HL-60 (cell line): ENCODE data around the gene GLI3.

Experiments
- DNase-seq, 2 experiments: peaks; one replicate each; pipeline ENCODE4 v3.0.0-alpha.2; 2010 to 2020; ENCODE audit warnings: low read depth in 1 of 2, low spot score in 1 of 2
- H3K27ac ChIP-seq: fragments of 250-450 bp; sonication (Bioruptor Pico); replicated peaks from 2 replicates; pipeline ENCODE4 v1.5.1; 2020; ENCODE audit warnings: mild to moderate bottlenecking, moderate library complexity
- H3K27me3 ChIP-seq: fragments of 250-450 bp; sonication (Bioruptor Pico); 2 replicates; pipeline ENCODE4 v1.5.1; 2021; ENCODE audit warnings: mild to moderate bottlenecking, moderate library complexity; ENCODE audit not compliant: insufficient read depth, poor library complexity, severe bottlenecking
- H3K4me3 ChIP-seq: replicated peaks from 2 replicates; pipeline ENCODE4 v1.5.1; 2011; ENCODE audit warnings: mild to moderate bottlenecking, control low read depth, low read length; ENCODE audit not compliant: insufficient read depth
- GABPA ChIP-seq: IDR thresholded peaks from 2 replicates; pipeline ENCODE4 v1.6.1; 2012; ENCODE audit warnings: low read depth
- POLR2AphosphoS5 ChIP-seq: IDR thresholded peaks from 2 replicates; pipeline ENCODE4 v1.6.1; 2012; ENCODE audit warnings: low read depth
- SPI1 ChIP-seq: IDR thresholded peaks from 2 replicates; pipeline ENCODE4 v1.6.1; 2012; ENCODE audit warnings: low read depth, mild to moderate bottlenecking, borderline replicate concordance
- TF ChIP-seq, protein P1 (sequence below): IDR thresholded peaks from one replicate; pipeline ENCODE4 v1.5.1; 2011; ENCODE audit warnings: low read length, control low read depth, inconsistent platforms; ENCODE audit not compliant: insufficient read depth
- TF ChIP-seq, protein P2 (sequence below): IDR thresholded peaks from 2 replicates; pipeline ENCODE4 v1.6.1; 2012; ENCODE audit warnings: low read depth; ENCODE audit not compliant: insufficient replicate concordance

The GLI3 gene

DNA sequence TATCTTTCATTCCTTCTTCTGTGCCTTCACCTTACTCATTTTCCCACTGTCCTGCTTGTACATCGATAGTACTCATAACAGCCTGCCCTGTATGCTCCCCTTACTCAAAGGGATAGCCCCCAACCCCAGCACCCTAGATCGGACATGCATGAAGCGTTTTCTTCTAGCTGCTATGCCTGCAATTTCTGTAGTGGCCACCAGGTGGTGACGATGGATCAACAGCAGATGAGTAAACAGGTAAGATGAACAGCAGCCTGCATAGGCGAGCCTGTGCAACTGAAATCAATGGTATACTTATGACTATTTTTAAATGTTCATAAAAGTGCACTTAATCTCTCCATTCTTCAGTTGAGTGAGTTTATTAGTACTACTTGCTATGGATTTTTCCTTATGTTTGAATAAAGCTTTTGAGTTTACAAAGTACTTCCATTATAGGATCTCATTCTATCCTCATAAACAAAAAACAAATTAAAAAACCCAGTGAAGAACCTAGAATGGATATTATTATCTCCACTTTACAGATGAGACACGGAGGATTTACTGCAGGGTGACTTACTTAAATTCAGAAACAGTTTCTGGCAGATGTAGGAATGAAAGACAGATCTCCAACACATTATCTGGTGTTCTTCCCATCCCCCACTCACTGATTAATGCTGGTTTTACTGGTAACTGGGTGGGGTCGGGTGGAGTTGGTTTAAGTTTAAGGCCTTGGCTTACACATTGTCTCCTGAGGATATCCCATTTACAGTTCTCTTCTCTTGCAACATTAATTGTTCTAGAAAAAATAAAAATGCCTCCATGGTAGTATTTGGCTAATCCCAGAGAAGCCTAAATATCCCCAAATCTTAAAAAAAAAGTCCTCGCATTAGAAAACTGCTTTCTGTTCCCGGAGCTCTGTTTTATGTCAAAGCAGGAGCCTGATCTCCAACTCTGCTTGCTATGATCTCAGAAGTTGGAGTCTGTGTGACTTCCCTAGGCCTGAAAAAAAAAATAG is 222.1 kb downstream of the GLI3 start:
- TF ChIP-seq, protein P1, sequence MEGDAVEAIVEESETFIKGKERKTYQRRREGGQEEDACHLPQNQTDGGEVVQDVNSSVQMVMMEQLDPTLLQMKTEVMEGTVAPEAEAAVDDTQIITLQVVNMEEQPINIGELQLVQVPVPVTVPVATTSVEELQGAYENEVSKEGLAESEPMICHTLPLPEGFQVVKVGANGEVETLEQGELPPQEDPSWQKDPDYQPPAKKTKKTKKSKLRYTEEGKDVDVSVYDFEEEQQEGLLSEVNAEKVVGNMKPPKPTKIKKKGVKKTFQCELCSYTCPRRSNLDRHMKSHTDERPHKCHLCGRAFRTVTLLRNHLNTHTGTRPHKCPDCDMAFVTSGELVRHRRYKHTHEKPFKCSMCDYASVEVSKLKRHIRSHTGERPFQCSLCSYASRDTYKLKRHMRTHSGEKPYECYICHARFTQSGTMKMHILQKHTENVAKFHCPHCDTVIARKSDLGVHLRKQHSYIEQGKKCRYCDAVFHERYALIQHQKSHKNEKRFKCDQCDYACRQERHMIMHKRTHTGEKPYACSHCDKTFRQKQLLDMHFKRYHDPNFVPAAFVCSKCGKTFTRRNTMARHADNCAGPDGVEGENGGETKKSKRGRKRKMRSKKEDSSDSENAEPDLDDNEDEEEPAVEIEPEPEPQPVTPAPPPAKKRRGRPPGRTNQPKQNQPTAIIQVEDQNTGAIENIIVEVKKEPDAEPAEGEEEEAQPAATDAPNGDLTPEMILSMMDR = peak; percentile 80
- no peak for TF ChIP-seq SPI1
- peaks cover 2% of the 10 kb centered on the region for H3K27me3 ChIP-seq
- DNase-seq = peak; percentile 35 to 64
- H3K27ac ChIP-seq = no peak overlapping the region
- no peak overlapping the region for H3K4me3 ChIP-seq

DNA sequence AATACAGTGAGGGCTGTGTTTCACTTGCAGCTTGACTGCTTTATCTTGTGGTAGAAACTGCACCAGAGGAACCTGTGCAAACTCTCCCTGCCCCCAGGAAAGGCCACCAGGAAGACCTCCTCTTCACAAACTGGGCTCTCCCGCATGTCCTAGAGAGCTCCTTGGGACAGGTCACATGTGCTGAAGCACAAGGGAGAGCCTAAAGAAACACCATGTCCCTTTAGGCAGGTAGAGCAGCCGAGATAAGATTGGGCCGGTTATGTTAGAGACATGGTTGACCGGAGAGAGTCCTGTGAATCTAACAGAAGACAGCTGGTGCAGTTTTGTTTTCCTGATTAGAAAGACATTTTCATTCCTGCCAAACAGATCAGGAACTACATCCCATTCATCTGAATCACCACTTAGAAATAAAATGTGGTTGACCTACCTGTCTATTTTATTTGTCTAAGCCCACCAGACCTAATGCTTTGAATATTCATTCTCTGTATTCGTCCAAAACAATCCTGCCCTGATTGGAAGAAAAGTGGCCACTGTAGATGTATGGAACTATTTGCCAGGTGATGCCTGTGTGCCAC is 224.1 kb downstream of the GLI3 start:
- H3K27ac ChIP-seq = no peak overlapping the region
- no peak for DNase-seq
- TF ChIP-seq, protein P2, sequence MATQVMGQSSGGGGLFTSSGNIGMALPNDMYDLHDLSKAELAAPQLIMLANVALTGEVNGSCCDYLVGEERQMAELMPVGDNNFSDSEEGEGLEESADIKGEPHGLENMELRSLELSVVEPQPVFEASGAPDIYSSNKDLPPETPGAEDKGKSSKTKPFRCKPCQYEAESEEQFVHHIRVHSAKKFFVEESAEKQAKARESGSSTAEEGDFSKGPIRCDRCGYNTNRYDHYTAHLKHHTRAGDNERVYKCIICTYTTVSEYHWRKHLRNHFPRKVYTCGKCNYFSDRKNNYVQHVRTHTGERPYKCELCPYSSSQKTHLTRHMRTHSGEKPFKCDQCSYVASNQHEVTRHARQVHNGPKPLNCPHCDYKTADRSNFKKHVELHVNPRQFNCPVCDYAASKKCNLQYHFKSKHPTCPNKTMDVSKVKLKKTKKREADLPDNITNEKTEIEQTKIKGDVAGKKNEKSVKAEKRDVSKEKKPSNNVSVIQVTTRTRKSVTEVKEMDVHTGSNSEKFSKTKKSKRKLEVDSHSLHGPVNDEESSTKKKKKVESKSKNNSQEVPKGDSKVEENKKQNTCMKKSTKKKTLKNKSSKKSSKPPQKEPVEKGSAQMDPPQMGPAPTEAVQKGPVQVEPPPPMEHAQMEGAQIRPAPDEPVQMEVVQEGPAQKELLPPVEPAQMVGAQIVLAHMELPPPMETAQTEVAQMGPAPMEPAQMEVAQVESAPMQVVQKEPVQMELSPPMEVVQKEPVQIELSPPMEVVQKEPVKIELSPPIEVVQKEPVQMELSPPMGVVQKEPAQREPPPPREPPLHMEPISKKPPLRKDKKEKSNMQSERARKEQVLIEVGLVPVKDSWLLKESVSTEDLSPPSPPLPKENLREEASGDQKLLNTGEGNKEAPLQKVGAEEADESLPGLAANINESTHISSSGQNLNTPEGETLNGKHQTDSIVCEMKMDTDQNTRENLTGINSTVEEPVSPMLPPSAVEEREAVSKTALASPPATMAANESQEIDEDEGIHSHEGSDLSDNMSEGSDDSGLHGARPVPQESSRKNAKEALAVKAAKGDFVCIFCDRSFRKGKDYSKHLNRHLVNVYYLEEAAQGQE = no peak
- TF ChIP-seq GABPA (no peak), POLR2AphosphoS5 (no peak), SPI1 (no peak)
- TF ChIP-seq, protein P1 = no peak
- H3K27me3 ChIP-seq = no peaks in the 10 kb centered on the region
- H3K4me3 ChIP-seq = no peak overlapping the region

DNA sequence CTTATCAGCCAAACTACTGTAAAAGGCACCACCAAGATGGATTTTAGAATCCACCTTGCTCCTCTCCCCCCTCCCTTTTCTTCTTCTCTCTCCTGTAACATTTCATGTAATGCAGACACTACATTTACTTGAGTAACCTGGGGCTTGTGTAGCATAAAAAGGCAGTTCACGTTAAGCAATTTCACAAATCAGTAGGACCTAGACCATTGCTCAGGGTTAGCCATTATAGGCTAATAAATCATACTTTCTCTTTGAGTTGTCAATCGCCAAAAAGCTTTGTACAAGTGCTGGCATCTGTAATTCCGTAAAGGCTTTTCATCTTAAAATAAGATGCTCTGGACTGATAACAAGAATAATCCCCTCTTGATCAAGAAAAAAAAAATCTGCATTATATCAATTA is 224.7 kb downstream of the GLI3 start:
- Histone ChIP-seq H3K27me3 (no peaks in the 10 kb centered on the region), H3K27ac (no peak overlapping the region), H3K4me3 (no peak overlapping the region)
- DNase-seq = no peak
- no peak for TF ChIP-seq GABPA
- TF ChIP-seq, protein P1 = no peak
- TF ChIP-seq POLR2AphosphoS5 = no peak
- TF ChIP-seq, protein P2 = no peak
- TF ChIP-seq SPI1 = no peak
